H9 (cell line): Measurements from ENCODE around the gene ANK2. TPM values are rescaled to one million over a fixed set of nuclear protein-coding genes. Genes with fewer than 3 reads are reported as not detected.

Experiments
- DNase-seq: peaks from one replicate; pipeline ENCODE4 v3.0.0-alpha.2; 2017
- H2AFZ ChIP-seq: one replicate; pipeline ENCODE4 v1.6.1; 2013; ENCODE audit warnings: mild to moderate bottlenecking, low read length, control low read depth, moderate library complexity
- H2AK5ac ChIP-seq: 2 replicates; pipeline ENCODE4 v1.6.1; 2013; ENCODE audit warnings: low read length, control low read depth, mixed read lengths; ENCODE audit not compliant: insufficient read length
- H2BK120ac ChIP-seq: one replicate; pipeline ENCODE4 v1.6.1; 2013; ENCODE audit warnings: low read depth, mild to moderate bottlenecking, low read length, control low read depth, inconsistent platforms; ENCODE audit not compliant: poor library complexity, severe bottlenecking
- H2BK12ac ChIP-seq: 2 replicates; pipeline ENCODE4 v1.6.1; 2013; ENCODE audit warnings: low read length, control low read depth, mixed read lengths, low read depth; ENCODE audit not compliant: insufficient read length
- H2BK15ac ChIP-seq: 2 replicates; pipeline ENCODE4 v1.6.1; 2013; ENCODE audit warnings: low read depth, low read length, control low read depth
- H2BK20ac ChIP-seq: one replicate; pipeline ENCODE4 v1.6.1; 2013; ENCODE audit warnings: low read depth, mild to moderate bottlenecking, low read length, control low read depth, inconsistent platforms; ENCODE audit not compliant: poor library complexity, severe bottlenecking
- H2BK5ac ChIP-seq: 2 replicates; pipeline ENCODE4 v1.6.1; 2013; ENCODE audit warnings: low read length, control low read depth, mixed read lengths; ENCODE audit not compliant: insufficient read length
- H3K14ac ChIP-seq: 2 replicates; pipeline ENCODE4 v1.6.1; 2013; ENCODE audit warnings: low read length, control low read depth; ENCODE audit not compliant: insufficient read depth
- H3K18ac ChIP-seq: 2 replicates; pipeline ENCODE4 v1.6.1; 2013; ENCODE audit warnings: low read depth, mild to moderate bottlenecking, mixed read lengths, low read length, control low read depth; ENCODE audit not compliant: insufficient read length
- H3K23ac ChIP-seq: 2 replicates; pipeline ENCODE4 v1.6.1; 2013; ENCODE audit warnings: low read length, control low read depth, mixed read lengths, low read depth; ENCODE audit not compliant: insufficient read length
- H3K23me2 ChIP-seq: 2 replicates; pipeline ENCODE4 v1.6.1; 2013; ENCODE audit warnings: low read depth, mild to moderate bottlenecking, mixed read lengths, low read length, control low read depth; ENCODE audit not compliant: insufficient read length, poor library complexity, severe bottlenecking
- H3K27ac ChIP-seq: 2 replicates; pipeline ENCODE4 v1.5.1; 2013; ENCODE audit warnings: low read length, control low read depth, mixed read lengths, low read depth; ENCODE audit not compliant: insufficient read length
- H3K27me3 ChIP-seq: 2 replicates; pipeline ENCODE4 v1.6.1; 2013; ENCODE audit warnings: low read length, control low read depth, inconsistent platforms; ENCODE audit not compliant: insufficient read depth
- H3K4ac ChIP-seq: 2 replicates; pipeline ENCODE4 v1.6.1; 2013; ENCODE audit warnings: low read depth, mild to moderate bottlenecking, control low read depth, inconsistent platforms, low read length, moderate library complexity
- H3K4me1 ChIP-seq: 2 replicates; pipeline ENCODE4 v1.6.1; 2013; ENCODE audit warnings: low read length, control low read depth, inconsistent platforms; ENCODE audit not compliant: insufficient read depth
- H3K4me2 ChIP-seq: 2 replicates; pipeline ENCODE4 v1.6.1; 2013; ENCODE audit warnings: low read length, control low read depth, mixed read lengths; ENCODE audit not compliant: insufficient read length, insufficient read depth
- H3K56ac ChIP-seq: 2 replicates; pipeline ENCODE4 v1.6.1; 2013; ENCODE audit warnings: low read depth, mild to moderate bottlenecking, mixed read lengths, low read length, control low read depth; ENCODE audit not compliant: insufficient read length
- H3K79me1 ChIP-seq: 2 replicates; pipeline ENCODE4 v1.6.1; 2013; ENCODE audit warnings: low read depth, mild to moderate bottlenecking, moderate library complexity, low read length, control low read depth, inconsistent platforms; ENCODE audit not compliant: insufficient read depth, poor library complexity, severe bottlenecking
- H3K79me2 ChIP-seq: 2 replicates; pipeline ENCODE4 v1.6.1; 2013; ENCODE audit warnings: low read length, control low read depth, inconsistent platforms; ENCODE audit not compliant: insufficient read depth
- H3K9ac ChIP-seq: 2 replicates; pipeline ENCODE4 v1.6.1; 2013; ENCODE audit warnings: low read length, control low read depth, mixed read lengths; ENCODE audit not compliant: insufficient read length; ENCODE audit errors: extremely low read depth
- H3K9me3 ChIP-seq: one replicate; pipeline ENCODE4 v1.6.1; 2013; ENCODE audit warnings: low read depth, low read length, inconsistent platforms; ENCODE audit not compliant: control insufficient read depth
- H3T11ph ChIP-seq: one replicate; pipeline ENCODE4 v1.6.1; 2013; ENCODE audit warnings: mild to moderate bottlenecking, low read length, control low read depth, inconsistent platforms
- H4K20me1 ChIP-seq: one replicate; pipeline ENCODE4 v1.6.1; 2013; ENCODE audit not compliant: control insufficient read depth, insufficient read length, insufficient read depth
- H4K5ac ChIP-seq: 2 replicates; pipeline ENCODE4 v1.6.1; 2013; ENCODE audit warnings: low read depth, mild to moderate bottlenecking, mixed read lengths, low read length, control low read depth; ENCODE audit not compliant: insufficient read length
- H4K8ac ChIP-seq: replicated peaks from 2 replicates; pipeline ENCODE4 v1.6.1; 2013; ENCODE audit warnings: low read length, control low read depth, mixed read lengths, low read depth; ENCODE audit not compliant: insufficient read length
- H4K91ac ChIP-seq: 2 replicates; pipeline ENCODE4 v1.6.1; 2013; ENCODE audit warnings: low read depth, mild to moderate bottlenecking, moderate library complexity, mixed read lengths, low read length, control low read depth; ENCODE audit not compliant: insufficient read length
- H3K27ac Mint-ChIP-seq, 3 experiments: 2 replicates in 2 of 3; 3 replicates in 1 of 3; pipeline ENCODE4 v1.8.0; 2020 to 2021; ENCODE audit warnings: mixed read lengths in 3 of 3, mild to moderate bottlenecking in 1 of 3, moderate library complexity in 1 of 3
- H3K27me3 Mint-ChIP-seq: 2 replicates; pipeline ENCODE4 v1.8.0; 2021; ENCODE audit warnings: low read depth, mild to moderate bottlenecking, moderate library complexity, mixed read lengths
- H3K36me3 Mint-ChIP-seq, 3 experiments: 2 replicates in 2 of 3; 3 replicates in 1 of 3; pipeline ENCODE4 v1.8.0; 2020 to 2021; ENCODE audit warnings: low read depth in 3 of 3, mixed read lengths in 3 of 3; ENCODE audit not compliant: insufficient read depth in 1 of 3
- H3K4me1 Mint-ChIP-seq, 2 experiments: 2 replicates each; pipeline ENCODE4 v1.8.0; 2020; ENCODE audit warnings: mixed read lengths in 2 of 2
- H3K4me3 Mint-ChIP-seq, 2 experiments: 2 replicates in 1 of 2; 3 replicates in 1 of 2; pipeline ENCODE4 v1.8.0; 2020 to 2021; ENCODE audit warnings: mild to moderate bottlenecking in 2 of 2, mixed read lengths in 2 of 2, moderate library complexity in 1 of 2
- H3K9me3 Mint-ChIP-seq, 2 experiments: 2 replicates in 1 of 2; 3 replicates in 1 of 2; pipeline ENCODE4 v1.8.0; 2020; ENCODE audit warnings: mild to moderate bottlenecking in 2 of 2, mixed read lengths in 2 of 2, moderate library complexity in 1 of 2
- WGBS: extraction: QIAGEN DNeasy Blood & Tissue Kit; methylation state at CpG from one replicate; pipeline ENCODE4 v1.1.7; 2013; ENCODE audit warnings: missing lambda C conversion rate, low lambda C conversion rate, mixed read lengths; ENCODE audit not compliant: insufficient read length; ENCODE audit errors: extremely low coverage; 5-methylcytosine and 5-hydroxymethylcytosine counted together
- total RNA-seq: library from RNA; stranded (reverse); gene quantifications from 2 replicates; pipeline ENCODE4 v1.2.1, GENCODE V29; 2021
- TF ChIP-seq, protein P1 (sequence below): fragments of 200-600 bp; sonication (generic); conservative IDR thresholded peaks from 3 replicates; pipeline ENCODE4 v1.8.0; 2021; ENCODE audit warnings: antibody characterized with exemption, mild to moderate bottlenecking

ANK2 gene
- total RNA-seq, 1 experiment from 2014 or later = 36.8 TPM

DNA sequence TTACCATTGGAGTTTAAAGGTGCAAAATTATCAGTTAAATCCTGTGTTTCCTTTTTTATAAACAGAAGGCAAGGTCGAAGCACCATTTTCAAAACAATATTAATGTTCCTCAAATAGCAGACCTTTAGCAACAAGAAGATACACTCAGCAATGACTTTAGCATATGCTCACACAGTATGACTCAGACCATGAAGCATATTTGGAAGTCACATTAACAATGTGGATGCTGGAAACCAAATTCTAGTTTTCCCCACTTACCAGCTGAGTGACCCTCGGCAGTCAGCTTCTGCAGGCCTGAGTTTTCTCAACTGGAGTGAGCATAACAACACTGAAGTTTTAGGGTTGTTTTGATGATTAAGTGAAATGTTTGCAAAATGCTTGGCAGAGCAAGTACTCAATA, 130.5 kb downstream of the ANK2 start:
- H2AK5ac ChIP-seq = no peak overlapping the region
- H4K91ac ChIP-seq = no peak overlapping the region
- no peaks in the 10 kb centered on the region for H3K79me1 ChIP-seq
- H4K20me1 ChIP-seq = no peaks in the 10 kb centered on the region
- no peak overlapping the region for H3K9ac ChIP-seq
- no peak overlapping the region for H3K4ac ChIP-seq
- no peak overlapping the region for H4K8ac ChIP-seq
- H3K4me3 Mint-ChIP-seq = no peak overlapping the region
- no peak overlapping the region for H3K27ac Mint-ChIP-seq
- H3K14ac ChIP-seq = no peak overlapping the region
- WGBS = no CpG with 5 or more reads among the region's 2 CpGs
- H3K79me2 ChIP-seq = no peaks in the 10 kb centered on the region
- no peaks in the 10 kb centered on the region for H3K27me3 Mint-ChIP-seq
- peaks cover 0 to 2% of the 10 kb centered on the region in 2 experiments; a peak in 1 of 5 replicates for H3K9me3 Mint-ChIP-seq
- no peak for DNase-seq
- no peak overlapping the region for H3K27ac ChIP-seq
- H3K4me2 ChIP-seq = no peak overlapping the region
- H2BK15ac ChIP-seq = no peak overlapping the region
- H3T11ph ChIP-seq = no peak overlapping the region
- peaks cover 3 to 10% (median 5%) of the 10 kb centered on the region in 3 experiments; a peak in 5 of 7 replicates for H3K36me3 Mint-ChIP-seq
- H3K23ac ChIP-seq = no peak overlapping the region
- H2BK20ac ChIP-seq = no peak overlapping the region
- TF ChIP-seq, protein P1, sequence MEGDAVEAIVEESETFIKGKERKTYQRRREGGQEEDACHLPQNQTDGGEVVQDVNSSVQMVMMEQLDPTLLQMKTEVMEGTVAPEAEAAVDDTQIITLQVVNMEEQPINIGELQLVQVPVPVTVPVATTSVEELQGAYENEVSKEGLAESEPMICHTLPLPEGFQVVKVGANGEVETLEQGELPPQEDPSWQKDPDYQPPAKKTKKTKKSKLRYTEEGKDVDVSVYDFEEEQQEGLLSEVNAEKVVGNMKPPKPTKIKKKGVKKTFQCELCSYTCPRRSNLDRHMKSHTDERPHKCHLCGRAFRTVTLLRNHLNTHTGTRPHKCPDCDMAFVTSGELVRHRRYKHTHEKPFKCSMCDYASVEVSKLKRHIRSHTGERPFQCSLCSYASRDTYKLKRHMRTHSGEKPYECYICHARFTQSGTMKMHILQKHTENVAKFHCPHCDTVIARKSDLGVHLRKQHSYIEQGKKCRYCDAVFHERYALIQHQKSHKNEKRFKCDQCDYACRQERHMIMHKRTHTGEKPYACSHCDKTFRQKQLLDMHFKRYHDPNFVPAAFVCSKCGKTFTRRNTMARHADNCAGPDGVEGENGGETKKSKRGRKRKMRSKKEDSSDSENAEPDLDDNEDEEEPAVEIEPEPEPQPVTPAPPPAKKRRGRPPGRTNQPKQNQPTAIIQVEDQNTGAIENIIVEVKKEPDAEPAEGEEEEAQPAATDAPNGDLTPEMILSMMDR = no peak
- H2BK5ac ChIP-seq = no peak overlapping the region
- H2BK120ac ChIP-seq = no peak overlapping the region
- H3K9me3 ChIP-seq = no peaks in the 10 kb centered on the region
- H4K5ac ChIP-seq = no peak overlapping the region
- no peak overlapping the region for H3K56ac ChIP-seq
- H3K27me3 ChIP-seq = no peaks in the 10 kb centered on the region
- H3K23me2 ChIP-seq = no peaks in the 10 kb centered on the region
- H3K4me1 ChIP-seq = no peaks in the 10 kb centered on the region; the same call in 1 of the 2 replicates
- H2AFZ ChIP-seq = no peak overlapping the region
- no peak overlapping the region for H3K18ac ChIP-seq
- H3K4me1 Mint-ChIP-seq = no peaks in the 10 kb centered on the region
- H2BK12ac ChIP-seq = no peak overlapping the region
